ENCODE results near the gene SCAPER.

GRCh38 chr15:76337059-76337695 is 568.0 kb downstream of the SCAPER start:
- no peak for TF ChIP-seq CTCF (IDR thresholded peaks at IDR 0.05)
- TF ChIP-seq POLR2A (IDR thresholded peaks at IDR 0.05), result no peak
- no peak for TF ChIP-seq POLR2AphosphoS5 (IDR thresholded peaks at IDR 0.05)

Data from breast epithelium (tissue), 3 donors.